K562 (cell line): ENCODE results near the gene RIMKLA. TPM values are rescaled to one million over a fixed set of nuclear protein-coding genes. Genes with fewer than 3 reads are reported as not detected.

Experiments
- CAMTA2 ChIP-seq: fragments of 250-450 bp; sonication (Bioruptor Pico); conservative IDR thresholded peaks from 2 replicates; pipeline ENCODE4 v1.5.1; 2022
- CHD2 ChIP-seq: IDR thresholded peaks from 2 replicates; pipeline ENCODE4 v1.6.1; 2011; ENCODE audit warnings: low read depth, low read length
- E4F1 ChIP-seq: fragments of 250-450 bp; sonication (Bioruptor Pico); IDR thresholded peaks from 2 replicates; pipeline ENCODE4 v1.5.0; 2021; ENCODE audit warnings: mild to moderate bottlenecking, borderline replicate concordance
- FOXK1 ChIP-seq: sonication (generic); formaldehyde crosslinking; IDR thresholded peaks from 2 replicates; pipeline ENCODE4 v1.8.0; 2022; ENCODE audit warnings: missing genetic modification reagents, mild to moderate bottlenecking, borderline replicate concordance
- KDM4B ChIP-seq, 2 experiments: fragments of 450-650 bp in 1 of 2; sonication (generic) in 1 of 2; IDR thresholded peaks; 2 replicates each; pipeline ENCODE4 v1.6.1; 2016 to 2017; ENCODE audit warnings: borderline replicate concordance in 2 of 2, antibody characterized with exemption in 1 of 2, low read depth in 1 of 2, mild to moderate bottlenecking in 1 of 2
- MED1 ChIP-seq: sonication (generic); formaldehyde crosslinking; IDR thresholded peaks from 2 replicates; pipeline ENCODE4 v1.8.1; 2023; ENCODE audit warnings: missing genetic modification reagents, borderline replicate concordance
- MLLT1 ChIP-seq, 2 experiments: fragments of 450-650 bp; IDR thresholded peaks; 2 replicates each; pipeline ENCODE4 v1.6.1; 2016
- PHF8 ChIP-seq: fragments of 200-600 bp; sonication (generic); IDR thresholded peaks from 2 replicates; pipeline ENCODE4 v1.6.1; 2012; ENCODE audit warnings: mixed run types, mild to moderate bottlenecking, inconsistent platforms, low read length, moderate library complexity, borderline replicate concordance
- PRPF4 ChIP-seq: fragments of 200-400 bp; formaldehyde crosslinking; IDR thresholded peaks from one replicate; pipeline ENCODE4 v1.6.1; 2017; ENCODE audit warnings: low read length, low read depth, mild to moderate bottlenecking; ENCODE audit not compliant: insufficient read depth, poor library complexity, severe bottlenecking
- RNF2 ChIP-seq: sonication (generic); IDR thresholded peaks from 2 replicates; pipeline ENCODE4 v1.6.1; 2016
- SIN3A ChIP-seq, 2 experiments: fragments of 150-350 bp in 1 of 2; IDR thresholded peaks; 2 replicates each; pipeline ENCODE4 v1.6.1; 2011 to 2016; ENCODE audit warnings: borderline replicate concordance in 2 of 2, low read depth in 2 of 2, low read length in 2 of 2, mild to moderate bottlenecking in 2 of 2, moderate library complexity in 2 of 2; ENCODE audit not compliant: control insufficient read depth in 1 of 2
- TARDBP ChIP-seq: fragments of 450-650 bp; IDR thresholded peaks from 2 replicates; pipeline ENCODE4 v1.6.1; 2016
- TSC22D4 ChIP-seq: fragments of 450-650 bp; IDR thresholded peaks from 2 replicates; pipeline ENCODE4 v1.6.1; 2016; ENCODE audit warnings: missing genetic modification characterization, missing biosample characterization, control low read depth
- ZFP36 ChIP-seq: fragments of 150-350 bp; IDR thresholded peaks from 2 replicates; pipeline ENCODE4 v1.6.1; 2018; ENCODE audit warnings: low read length, low read depth; ENCODE audit not compliant: partially characterized antibody
- ZNF197 ChIP-seq: fragments of 200-800 bp; sonication (Bioruptor generic); IDR thresholded peaks from 2 replicates; pipeline ENCODE4 v1.6.1; 2016; ENCODE audit warnings: low read depth, missing genetic modification characterization, missing compliant biosample characterization
- ZNF212 ChIP-seq: fragments of 450-650 bp; formaldehyde crosslinking; IDR thresholded peaks from 2 replicates; pipeline ENCODE4 v1.4.0; 2020; ENCODE audit warnings: mild to moderate bottlenecking
- ZNF384 ChIP-seq: IDR thresholded peaks from 2 replicates; pipeline ENCODE4 v1.6.1; 2012; ENCODE audit warnings: low read depth, low read length, improper control_type of control experiment
- polyA plus RNA-seq, 8 experiments: library from polyadenylated mRNA; depleted of rRNA in 4 of 8; stranded (reverse) in 5 of 8; unstranded in 3 of 8; fragments of >200 nt; fragmentation: Nextera tagmentation in 2 of 8; fragmentation: Illumina TruSeq in 1 of 8; extraction: Ambion mirVana in 2 of 8; extraction: Trizol in 1 of 8; gene quantifications; 2 replicates each; pipeline versions ENCODE4 v1.2.1 to v1.2.3, GENCODE V29; 2011 to 2014; ENCODE audit warnings: inconsistent platforms in 1 of 8, missing spikeins in 1 of 8
- total RNA-seq, 7 experiments: library from RNA; depleted of rRNA in 6 of 7; stranded (reverse); fragments of >200 nt in 6 of 7; fragmentation: Illumina TruSeq in 2 of 7; extraction: Trizol in 2 of 7; gene quantifications; 2 replicates each; pipeline versions ENCODE4 v1.2.1 to v1.2.3, GENCODE V29; 2011 to 2021; ENCODE audit warnings: low replicate concordance in 1 of 7
- TF ChIP-seq, protein P1 (sequence below): fragments of 450-650 bp; IDR thresholded peaks from 2 replicates; pipeline ENCODE4 v1.7.1; 2018; ENCODE audit warnings: mild to moderate bottlenecking, low read depth; ENCODE audit not compliant: partially characterized antibody
- TF ChIP-seq, protein P2 (sequence below): fragments of 200-800 bp; sonication (Bioruptor generic); IDR thresholded peaks from 2 replicates; pipeline ENCODE4 v1.6.1; 2017; ENCODE audit warnings: missing genetic modification characterization, missing compliant biosample characterization

RIMKLA gene
- total and polyA plus RNA-seq, 9 of the 15 experiments (the other 6 are each of a cell fraction or from before 2014, with no cell fraction given): 0.02 TPM; not detected in 8

- peak in 1 of 2 experiments; percentile 83; a peak in 2 of 4 replicates for TF ChIP-seq MLLT1 (IDR thresholded peaks at IDR 0.05)
- TF ChIP-seq CAMTA2: 0 out of 2 replicates have a peak, but pooled peaks have one; percentile 38
- no peak for TF ChIP-seq ZNF384
- TF ChIP-seq, protein P1, sequence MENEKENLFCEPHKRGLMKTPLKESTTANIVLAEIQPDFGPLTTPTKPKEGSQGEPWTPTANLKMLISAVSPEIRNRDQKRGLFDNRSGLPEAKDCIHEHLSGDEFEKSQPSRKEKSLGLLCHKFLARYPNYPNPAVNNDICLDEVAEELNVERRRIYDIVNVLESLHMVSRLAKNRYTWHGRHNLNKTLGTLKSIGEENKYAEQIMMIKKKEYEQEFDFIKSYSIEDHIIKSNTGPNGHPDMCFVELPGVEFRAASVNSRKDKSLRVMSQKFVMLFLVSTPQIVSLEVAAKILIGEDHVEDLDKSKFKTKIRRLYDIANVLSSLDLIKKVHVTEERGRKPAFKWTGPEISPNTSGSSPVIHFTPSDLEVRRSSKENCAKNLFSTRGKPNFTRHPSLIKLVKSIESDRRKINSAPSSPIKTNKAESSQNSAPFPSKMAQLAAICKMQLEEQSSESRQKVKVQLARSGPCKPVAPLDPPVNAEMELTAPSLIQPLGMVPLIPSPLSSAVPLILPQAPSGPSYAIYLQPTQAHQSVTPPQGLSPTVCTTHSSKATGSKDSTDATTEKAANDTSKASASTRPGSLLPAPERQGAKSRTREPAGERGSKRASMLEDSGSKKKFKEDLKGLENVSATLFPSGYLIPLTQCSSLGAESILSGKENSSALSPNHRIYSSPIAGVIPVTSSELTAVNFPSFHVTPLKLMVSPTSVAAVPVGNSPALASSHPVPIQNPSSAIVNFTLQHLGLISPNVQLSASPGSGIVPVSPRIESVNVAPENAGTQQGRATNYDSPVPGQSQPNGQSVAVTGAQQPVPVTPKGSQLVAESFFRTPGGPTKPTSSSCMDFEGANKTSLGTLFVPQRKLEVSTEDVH: no peak
- no peak for TF ChIP-seq ZNF212 (CRISPR knock-in tag)
- peak; percentile 71; the same call in 1 of the 2 replicates for TF ChIP-seq FOXK1 (CRISPR knock-in tag)
- TF ChIP-seq TARDBP: no peak
- peak in 1 of 2 experiments; percentile 83; a peak in 1 of 4 replicates for TF ChIP-seq KDM4B (IDR thresholded peaks at IDR 0.05; ENCODE audit: borderline replicate concordance in 2 of 2, low read depth in 1 of 2)
- TF ChIP-seq PRPF4: no peak
- peak; percentile 96 for TF ChIP-seq CHD2
- 0 out of 2 replicates have a peak, but pooled peaks have one; percentile 34 for TF ChIP-seq ZNF197 (CRISPR knock-in tag)
- TF ChIP-seq ZFP36: peak; percentile 28
- no peak for TF ChIP-seq TSC22D4
- TF ChIP-seq SIN3A (IDR thresholded peaks at IDR 0.05; ENCODE audit: borderline replicate concordance in 2 of 2, control insufficient read depth in 1 of 2, low read depth in 2 of 2, low read length in 2 of 2): peak; percentile 54 to 75; a peak in 1 of 4 replicates
- TF ChIP-seq MED1 (CRISPR knock-in tag): peak; percentile 83; the same call in 1 of the 2 replicates
- TF ChIP-seq, protein P2, sequence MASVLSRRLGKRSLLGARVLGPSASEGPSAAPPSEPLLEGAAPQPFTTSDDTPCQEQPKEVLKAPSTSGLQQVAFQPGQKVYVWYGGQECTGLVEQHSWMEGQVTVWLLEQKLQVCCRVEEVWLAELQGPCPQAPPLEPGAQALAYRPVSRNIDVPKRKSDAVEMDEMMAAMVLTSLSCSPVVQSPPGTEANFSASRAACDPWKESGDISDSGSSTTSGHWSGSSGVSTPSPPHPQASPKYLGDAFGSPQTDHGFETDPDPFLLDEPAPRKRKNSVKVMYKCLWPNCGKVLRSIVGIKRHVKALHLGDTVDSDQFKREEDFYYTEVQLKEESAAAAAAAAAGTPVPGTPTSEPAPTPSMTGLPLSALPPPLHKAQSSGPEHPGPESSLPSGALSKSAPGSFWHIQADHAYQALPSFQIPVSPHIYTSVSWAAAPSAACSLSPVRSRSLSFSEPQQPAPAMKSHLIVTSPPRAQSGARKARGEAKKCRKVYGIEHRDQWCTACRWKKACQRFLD: peak; percentile 90
- TF ChIP-seq E4F1 (CRISPR knock-in tag): no peak
- peak; percentile 71; the same call in 1 of the 2 replicates for TF ChIP-seq RNF2
- peak; percentile 88 for TF ChIP-seq PHF8
These were observed 45.4 kb upstream of the RIMKLA start, which contains the start of gene FOXJ3 (continued) for GRCh38 chr1:42335050-42335808.
